ENCODE results near the gene UBE2N.

- no peak for TF ChIP-seq CTCF (IDR thresholded peaks at IDR 0.05)
- TF ChIP-seq POLR2A (IDR thresholded peaks at IDR 0.05) = no peak
Measured at GRCh38 chr12:93459097-93459496, 17.4 kb upstream of the UBE2N start.

All from thyroid gland (tissue), 4 donors.